ENCODE measurements around the gene BAHCC1. TPM values are rescaled to one million over a fixed set of nuclear protein-coding genes. Genes with fewer than 3 reads are reported as not detected.

Gene BAHCC1
- total and polyA plus RNA-seq, 9 of the 15 experiments (the other 6 are each of a cell fraction or from before 2014, with no cell fraction given), result 0.14 to 26.9 (median 5.0) TPM

DNA sequence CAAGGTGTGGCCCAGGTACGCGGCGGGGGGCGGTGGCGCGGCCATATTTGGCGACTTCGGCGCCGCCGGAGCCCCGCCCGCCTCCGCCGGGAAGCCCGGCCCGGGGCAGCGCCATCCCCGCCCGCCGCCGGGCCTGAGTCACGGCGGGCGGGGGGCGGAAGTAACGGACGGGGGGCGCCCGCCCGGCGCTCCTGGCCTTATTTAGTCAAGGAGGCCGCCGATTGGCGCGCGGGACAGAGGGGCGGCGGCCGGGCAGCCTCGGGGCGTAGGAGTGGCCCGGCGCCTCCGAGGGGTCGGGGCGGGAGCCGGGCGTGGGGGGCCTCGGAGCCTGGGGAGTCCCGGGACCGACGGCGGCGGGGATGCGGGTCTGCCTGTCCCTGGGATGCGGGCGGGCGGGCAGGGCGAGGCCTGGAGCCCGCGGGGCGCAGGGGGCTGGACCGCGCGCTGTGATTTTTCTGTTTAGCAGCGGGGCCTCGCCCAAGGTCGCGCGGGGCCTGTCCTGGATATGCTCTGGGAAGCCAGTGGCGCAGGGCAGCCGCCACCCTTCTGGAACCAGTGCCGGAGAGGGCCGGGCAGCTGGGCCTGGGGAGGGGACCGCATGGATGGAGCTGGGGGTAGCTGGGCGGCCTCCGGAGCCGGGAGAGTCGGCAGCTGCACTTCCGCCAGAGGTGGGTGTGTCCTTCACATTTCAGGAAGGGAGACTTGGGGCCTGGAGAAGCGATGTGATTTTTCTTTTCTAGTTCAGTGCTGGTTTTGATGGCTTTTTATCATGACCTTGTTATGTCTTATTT, 119.7 kb downstream of the BAHCC1 start (continued):
- no peak for TF ChIP-seq KLF6 (CRISPR knock-in tag; IDR thresholded peaks at IDR 0.05; ENCODE audit: borderline replicate concordance)
- TF ChIP-seq, protein P1, sequence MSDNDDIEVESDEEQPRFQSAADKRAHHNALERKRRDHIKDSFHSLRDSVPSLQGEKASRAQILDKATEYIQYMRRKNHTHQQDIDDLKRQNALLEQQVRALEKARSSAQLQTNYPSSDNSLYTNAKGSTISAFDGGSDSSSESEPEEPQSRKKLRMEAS (CRISPR knock-in tag; IDR thresholded peaks at IDR 0.05), result 0 out of 2 replicates have a peak, but pooled peaks have one; percentile 33
- TF ChIP-seq TCF7L2 (IDR thresholded peaks at IDR 0.05; ENCODE audit: low read depth, low read length), result no peak
- no peak for TF ChIP-seq EGR1 (conservative IDR thresholded peaks at IDR 0.05)
- no peak for TF ChIP-seq MCM2 (IDR thresholded peaks at IDR 0.05; ENCODE audit: low read depth)
- TF ChIP-seq DIDO1 (tag; IDR thresholded peaks at IDR 0.05; ENCODE audit: low read depth), result no peak
- TF ChIP-seq HMBOX1 (IDR thresholded peaks at IDR 0.05), result no peak
- no peak for TF ChIP-seq ZNF175 (CRISPR knock-in tag; IDR thresholded peaks at IDR 0.05; ENCODE audit: low read depth)
- TF ChIP-seq ZNF253 (CRISPR knock-in tag; conservative IDR thresholded peaks at IDR 0.05), result no peak
- TF ChIP-seq ZNF707 (CRISPR knock-in tag; conservative IDR thresholded peaks at IDR 0.05), result no peak
- TF ChIP-seq BHLHE40 (IDR thresholded peaks at IDR 0.05; ENCODE audit: low read length), result no peak
- TF ChIP-seq SMARCC2 (IDR thresholded peaks at IDR 0.05; ENCODE audit: low read depth), result no peak
- TF ChIP-seq, protein P2, sequence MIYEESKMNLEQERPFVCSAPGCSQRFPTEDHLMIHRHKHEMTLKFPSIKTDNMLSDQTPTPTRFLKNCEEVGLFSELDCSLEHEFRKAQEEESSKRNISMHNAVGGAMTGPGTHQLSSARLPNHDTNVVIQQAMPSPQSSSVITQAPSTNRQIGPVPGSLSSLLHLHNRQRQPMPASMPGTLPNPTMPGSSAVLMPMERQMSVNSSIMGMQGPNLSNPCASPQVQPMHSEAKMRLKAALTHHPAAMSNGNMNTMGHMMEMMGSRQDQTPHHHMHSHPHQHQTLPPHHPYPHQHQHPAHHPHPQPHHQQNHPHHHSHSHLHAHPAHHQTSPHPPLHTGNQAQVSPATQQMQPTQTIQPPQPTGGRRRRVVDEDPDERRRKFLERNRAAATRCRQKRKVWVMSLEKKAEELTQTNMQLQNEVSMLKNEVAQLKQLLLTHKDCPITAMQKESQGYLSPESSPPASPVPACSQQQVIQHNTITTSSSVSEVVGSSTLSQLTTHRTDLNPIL (CRISPR knock-in tag; IDR thresholded peaks at IDR 0.05), result no peak
- no peak for TF ChIP-seq PCBP1 (IDR thresholded peaks at IDR 0.05; ENCODE audit: low read depth, low read length, poor library complexity, severe bottlenecking)
- TF ChIP-seq CEBPG (CRISPR knock-in tag; IDR thresholded peaks at IDR 0.05), result no peak
- TF ChIP-seq CEBPG (tag; conservative IDR thresholded peaks at IDR 0.05 in 1 of 2, IDR thresholded peaks at IDR 0.05 in 1 of 2), result no peak
- no peak for TF ChIP-seq ZNF431 (CRISPR knock-in tag; IDR thresholded peaks at IDR 0.05)
- TF ChIP-seq, protein P3, sequence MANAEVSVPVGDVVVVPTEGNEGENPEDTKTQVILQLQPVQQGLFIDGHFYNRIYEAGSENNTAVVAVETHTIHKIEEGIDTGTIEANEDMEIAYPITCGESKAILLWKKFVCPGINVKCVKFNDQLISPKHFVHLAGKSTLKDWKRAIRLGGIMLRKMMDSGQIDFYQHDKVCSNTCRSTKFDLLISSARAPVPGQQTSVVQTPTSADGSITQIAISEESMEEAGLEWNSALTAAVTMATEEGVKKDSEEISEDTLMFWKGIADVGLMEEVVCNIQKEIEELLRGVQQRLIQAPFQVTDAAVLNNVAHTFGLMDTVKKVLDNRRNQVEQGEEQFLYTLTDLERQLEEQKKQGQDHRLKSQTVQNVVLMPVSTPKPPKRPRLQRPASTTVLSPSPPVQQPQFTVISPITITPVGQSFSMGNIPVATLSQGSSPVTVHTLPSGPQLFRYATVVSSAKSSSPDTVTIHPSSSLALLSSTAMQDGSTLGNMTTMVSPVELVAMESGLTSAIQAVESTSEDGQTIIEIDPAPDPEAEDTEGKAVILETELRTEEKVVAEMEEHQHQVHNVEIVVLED (CRISPR knock-in tag; IDR thresholded peaks at IDR 0.05), result no peak
- no peak for TF ChIP-seq USF2 (CRISPR knock-in tag; IDR thresholded peaks at IDR 0.05)
- TF ChIP-seq POLR2H (tag; IDR thresholded peaks at IDR 0.05; ENCODE audit: low read depth), result no peak
- no peak for TF ChIP-seq FOXA3 (CRISPR knock-in tag; conservative IDR thresholded peaks at IDR 0.05 in 1 of 2, IDR thresholded peaks at IDR 0.05 in 1 of 2)
